Measurements from ENCODE around the gene RPL39L. TPM values are rescaled to one million over a fixed set of nuclear protein-coding genes. Genes with fewer than 3 reads are reported as not detected.

The RPL39L gene
- total RNA-seq, 4 donors from 2014 or later: 5.4 to 8.9 (median 7.4) TPM

- no peak overlapping the region for H3K4me3 ChIP-seq
- H3K36me3 ChIP-seq: no peaks in the 10 kb centered on the region
- no peaks in the 10 kb centered on the region for H3K27me3 ChIP-seq
- 80 to 83% methylated on average over 2 of the region's 6 CpGs for WGBS, 2 donors (ENCODE audit: low coverage in 1 of 2)
- H3K9me3 ChIP-seq: peaks cover 0 to 14% (median 0%) of the 10 kb centered on the region in 3 donors
- ATAC-seq: no peak
- no peak overlapping the region for H3K27ac ChIP-seq
- H3K4me1 ChIP-seq: peaks cover 0 to 5% (median 0%) of the 10 kb centered on the region in 3 donors
- TF ChIP-seq EP300 (IDR thresholded peaks at IDR 0.05) (no peak), POLR2A (IDR thresholded peaks at IDR 0.05) (no peak), POLR2AphosphoS5 (IDR thresholded peaks at IDR 0.05) (no peak), CTCF (IDR thresholded peaks at IDR 0.05) (no peak)
These were observed 23.1 kb upstream of the RPL39L start for GRCh38 chr3:187162265-187162953.

- H3K27me3 ChIP-seq: no peaks in the 10 kb centered on the region
- peaks cover 0 to 14% (median 0%) of the 10 kb centered on the region in 3 donors for H3K9me3 ChIP-seq
- no peak overlapping the region for H3K4me3 ChIP-seq
- ATAC-seq: no peak
- no peaks in the 10 kb centered on the region for H3K36me3 ChIP-seq
- no peak overlapping the region for H3K27ac ChIP-seq
- TF ChIP-seq POLR2AphosphoS5 (IDR thresholded peaks at IDR 0.05) (no peak), EP300 (IDR thresholded peaks at IDR 0.05) (no peak), POLR2A (IDR thresholded peaks at IDR 0.05) (no peak), CTCF (IDR thresholded peaks at IDR 0.05) (no peak)
- no peaks in the 10 kb centered on the region for H3K4me1 ChIP-seq
These were observed 22.3 kb upstream of the RPL39L start for GRCh38 chr3:187161556-187161955.

- WGBS, 2 donors (ENCODE audit: low coverage in 1 of 2): 100% methylated on average over 2 of the region's 2 CpGs; no CpG with 5 or more reads in 1 of the 2 donors
- Histone ChIP-seq H3K27me3 (no peaks in the 10 kb centered on the region), H3K36me3 (no peaks in the 10 kb centered on the region), H3K27ac (no peak overlapping the region), H3K4me3 (no peak overlapping the region), H3K9me3 (no peaks in the 10 kb centered on the region), H3K4me1 (no peaks in the 10 kb centered on the region)
- TF ChIP-seq POLR2AphosphoS5 (IDR thresholded peaks at IDR 0.05) (no peak), EP300 (IDR thresholded peaks at IDR 0.05) (no peak), POLR2A (IDR thresholded peaks at IDR 0.05) (no peak), CTCF (IDR thresholded peaks at IDR 0.05) (no peak)
- no peak for ATAC-seq
These were observed 11.3 kb upstream of the RPL39L start for GRCh38 chr3:187150599-187150998.

- TF ChIP-seq POLR2AphosphoS5 (IDR thresholded peaks at IDR 0.05): no peak
- TF ChIP-seq CTCF (IDR thresholded peaks at IDR 0.05): no peak
- TF ChIP-seq POLR2A (IDR thresholded peaks at IDR 0.05): no peak
- TF ChIP-seq EP300 (IDR thresholded peaks at IDR 0.05): no peak
- no peak for ATAC-seq
- Histone ChIP-seq H3K9me3 (no peaks in the 10 kb centered on the region), H3K4me3 (no peak overlapping the region), H3K27me3 (no peaks in the 10 kb centered on the region), H3K27ac (no peak overlapping the region), H3K36me3 (no peaks in the 10 kb centered on the region), H3K4me1 (no peaks in the 10 kb centered on the region)
- WGBS, 2 donors (ENCODE audit: low coverage in 1 of 2): 83 to 85% methylated on average over 4 to 7 of the region's 7 CpGs
These were observed 10.9 kb upstream of the RPL39L start for GRCh38 chr3:187150186-187150585.

GRCh38 chr3:187146389-187146788 lies 7.1 kb upstream of the RPL39L start:
- Histone ChIP-seq H3K9me3 (no peaks in the 10 kb centered on the region), H3K4me1 (no peaks in the 10 kb centered on the region), H3K27me3 (no peaks in the 10 kb centered on the region), H3K36me3 (no peaks in the 10 kb centered on the region), H3K27ac (no peak overlapping the region), H3K4me3 (no peak overlapping the region)
- ATAC-seq: no peak
- 67 to 86% methylated on average over 2 to 3 of the region's 3 CpGs for WGBS, 2 donors (ENCODE audit: low coverage in 1 of 2)
- no peak for TF ChIP-seq EP300 (IDR thresholded peaks at IDR 0.05)
- TF ChIP-seq CTCF (IDR thresholded peaks at IDR 0.05): no peak
- no peak for TF ChIP-seq POLR2AphosphoS5 (IDR thresholded peaks at IDR 0.05)
- TF ChIP-seq POLR2A (IDR thresholded peaks at IDR 0.05): no peak
